HepG2 (cell line): ENCODE results near the gene IL22RA1. TPM values are rescaled to one million over a fixed set of nuclear protein-coding genes. Genes with fewer than 3 reads are reported as not detected.

Experiments used
- AHR ChIP-seq: IDR thresholded peaks from 2 replicates; pipeline ENCODE4 v1.6.1; 2018; ENCODE audit warnings: missing genetic modification reagents, missing compliant biosample characterization
- BCL6 ChIP-seq: IDR thresholded peaks from 2 replicates; pipeline ENCODE4 v1.6.1; 2016; ENCODE audit warnings: missing genetic modification reagents, missing compliant biosample characterization
- CEBPB ChIP-seq: IDR thresholded peaks from 2 replicates; pipeline ENCODE4 v1.6.1; 2011; ENCODE audit warnings: low read depth, low read length, improper control_type of control experiment, borderline replicate concordance
- DMAP1 ChIP-seq: IDR thresholded peaks from 2 replicates; pipeline ENCODE4 v1.6.1; 2016
- FLYWCH1 ChIP-seq: sonication (generic); formaldehyde crosslinking; IDR thresholded peaks from 2 replicates; pipeline ENCODE4 v1.8.1; 2023; ENCODE audit warnings: mild to moderate bottlenecking, missing genetic modification reagents
- JUN ChIP-seq: sonication (generic); formaldehyde crosslinking; IDR thresholded peaks from 2 replicates; pipeline ENCODE4 v1.4.0; 2020; ENCODE audit warnings: mild to moderate bottlenecking, missing genetic modification reagents
- KDM4B ChIP-seq: sonication (generic); formaldehyde crosslinking; IDR thresholded peaks from 2 replicates; pipeline ENCODE4 v1.4.0; 2020; ENCODE audit warnings: missing genetic modification reagents
- MAZ ChIP-seq, 2 experiments: sonication (generic) in 1 of 2; formaldehyde crosslinking in 1 of 2; IDR thresholded peaks; 2 replicates each; pipeline versions ENCODE4 v1.5.0 to v1.6.1; 2012 to 2020; ENCODE audit warnings: low read depth in 2 of 2, mild to moderate bottlenecking in 2 of 2, borderline replicate concordance in 1 of 2, improper control_type of control experiment in 1 of 2, low read length in 1 of 2, missing genetic modification reagents in 1 of 2, moderate library complexity in 1 of 2
- MXI1 ChIP-seq: IDR thresholded peaks from 3 replicates; pipeline ENCODE4 v1.6.1; 2012; ENCODE audit warnings: low read depth, low read length, inconsistent platforms, borderline replicate concordance
- NCOR1 ChIP-seq: fragments of 200-600 bp; sonication (generic); IDR thresholded peaks from 2 replicates; pipeline ENCODE4 v1.7.0; 2017; ENCODE audit warnings: antibody characterized with exemption, low read length, borderline replicate concordance
- NPAS2 ChIP-seq: sonication (generic); formaldehyde crosslinking; IDR thresholded peaks from 2 replicates; pipeline ENCODE4 v1.8.0; 2022; ENCODE audit warnings: mild to moderate bottlenecking, missing genetic modification reagents, borderline replicate concordance
- PHF21A ChIP-seq: sonication (generic); formaldehyde crosslinking; IDR thresholded peaks from 2 replicates; pipeline ENCODE4 v1.5.0; 2020; ENCODE audit warnings: mild to moderate bottlenecking, missing genetic modification reagents
- PITX1 ChIP-seq: sonication (generic); formaldehyde crosslinking; IDR thresholded peaks from 2 replicates; pipeline ENCODE4 v1.5.1; 2020; ENCODE audit warnings: mild to moderate bottlenecking, missing genetic modification reagents
- POLR2AphosphoS2 ChIP-seq: IDR thresholded peaks from 2 replicates; pipeline ENCODE4 v1.6.1; 2011; ENCODE audit warnings: low read depth, low read length, improper control_type of control experiment
- RELA ChIP-seq: sonication (generic); formaldehyde crosslinking; IDR thresholded peaks from 2 replicates; pipeline ENCODE4 v1.4.0; 2020; ENCODE audit warnings: missing genetic modification reagents
- TRIM24 ChIP-seq: sonication (generic); formaldehyde crosslinking; IDR thresholded peaks from 2 replicates; pipeline ENCODE4 v1.8.0; 2022; ENCODE audit warnings: mild to moderate bottlenecking, missing genetic modification reagents
- ZNF446 ChIP-seq: sonication (generic); formaldehyde crosslinking; IDR thresholded peaks from 2 replicates; pipeline ENCODE4 v1.5.0; 2020; ENCODE audit warnings: mild to moderate bottlenecking, missing genetic modification reagents
- ZNF703 ChIP-seq: sonication (generic); formaldehyde crosslinking; IDR thresholded peaks from 2 replicates; pipeline ENCODE4 v1.5.1; 2020; ENCODE audit warnings: missing genetic modification reagents, mild to moderate bottlenecking, moderate library complexity, borderline replicate concordance
- ZNF709 ChIP-seq: sonication (generic); formaldehyde crosslinking; IDR thresholded peaks from 2 replicates; pipeline ENCODE4 v1.5.0; 2020; ENCODE audit warnings: mild to moderate bottlenecking, missing genetic modification reagents
- ZNF746 ChIP-seq: sonication (generic); formaldehyde crosslinking; IDR thresholded peaks from 2 replicates; pipeline ENCODE4 v1.8.0; 2022; ENCODE audit warnings: mild to moderate bottlenecking, missing genetic modification reagents
- ZSCAN22 ChIP-seq: sonication (generic); formaldehyde crosslinking; IDR thresholded peaks from 2 replicates; pipeline ENCODE4 v1.4.0; 2020; ENCODE audit warnings: mild to moderate bottlenecking, missing genetic modification reagents
- polyA plus RNA-seq, 8 experiments: library from polyadenylated mRNA; depleted of rRNA in 3 of 8; stranded (reverse) in 7 of 8; unstranded in 1 of 8; fragments of >200 nt; fragmentation: Illumina TruSeq in 4 of 8; extraction: Trizol in 4 of 8; gene quantifications; 2 replicates each; pipeline versions ENCODE4 v1.2.1 to v1.2.3, GENCODE V29; 2011 to 2016; ENCODE audit warnings: low read depth in 4 of 8, missing spikeins in 1 of 8, mixed read lengths in 1 of 8; ENCODE audit not compliant: insufficient read depth in 1 of 8
- total RNA-seq, 5 experiments: library from RNA; depleted of rRNA; stranded (reverse); fragments of >200 nt; fragmentation: Illumina TruSeq; extraction: Trizol; gene quantifications; 2 replicates each; pipeline ENCODE4 v1.2.3, GENCODE V29; 2016; ENCODE audit warnings: low read depth in 1 of 5
- TF ChIP-seq, protein P1 (sequence below): sonication (generic); formaldehyde crosslinking; IDR thresholded peaks from 2 replicates; pipeline ENCODE4 v1.9.0; 2021; ENCODE audit warnings: missing genetic modification reagents, mild to moderate bottlenecking, borderline replicate concordance
- TF ChIP-seq, protein P2 (sequence below): sonication (generic); formaldehyde crosslinking; IDR thresholded peaks from 2 replicates; pipeline ENCODE4 v1.4.0; 2020; ENCODE audit warnings: low read depth, mild to moderate bottlenecking, missing genetic modification reagents
- TF ChIP-seq, protein P3 (sequence below), 2 experiments: sonication (generic) in 1 of 2; formaldehyde crosslinking in 1 of 2; IDR thresholded peaks; 2 replicates each; pipeline versions ENCODE4 v1.4.0 to v1.6.1; 2018 to 2020; ENCODE audit warnings: missing genetic modification reagents in 2 of 2, borderline replicate concordance in 1 of 2, low read depth in 1 of 2, mild to moderate bottlenecking in 1 of 2, missing biosample characterization in 1 of 2

The IL22RA1 gene
- total and polyA plus RNA-seq, 2 of the 13 experiments (the other 11 are each of a cell fraction or from before 2014, with no cell fraction given) = 4.4 to 10.2 TPM

DNA sequence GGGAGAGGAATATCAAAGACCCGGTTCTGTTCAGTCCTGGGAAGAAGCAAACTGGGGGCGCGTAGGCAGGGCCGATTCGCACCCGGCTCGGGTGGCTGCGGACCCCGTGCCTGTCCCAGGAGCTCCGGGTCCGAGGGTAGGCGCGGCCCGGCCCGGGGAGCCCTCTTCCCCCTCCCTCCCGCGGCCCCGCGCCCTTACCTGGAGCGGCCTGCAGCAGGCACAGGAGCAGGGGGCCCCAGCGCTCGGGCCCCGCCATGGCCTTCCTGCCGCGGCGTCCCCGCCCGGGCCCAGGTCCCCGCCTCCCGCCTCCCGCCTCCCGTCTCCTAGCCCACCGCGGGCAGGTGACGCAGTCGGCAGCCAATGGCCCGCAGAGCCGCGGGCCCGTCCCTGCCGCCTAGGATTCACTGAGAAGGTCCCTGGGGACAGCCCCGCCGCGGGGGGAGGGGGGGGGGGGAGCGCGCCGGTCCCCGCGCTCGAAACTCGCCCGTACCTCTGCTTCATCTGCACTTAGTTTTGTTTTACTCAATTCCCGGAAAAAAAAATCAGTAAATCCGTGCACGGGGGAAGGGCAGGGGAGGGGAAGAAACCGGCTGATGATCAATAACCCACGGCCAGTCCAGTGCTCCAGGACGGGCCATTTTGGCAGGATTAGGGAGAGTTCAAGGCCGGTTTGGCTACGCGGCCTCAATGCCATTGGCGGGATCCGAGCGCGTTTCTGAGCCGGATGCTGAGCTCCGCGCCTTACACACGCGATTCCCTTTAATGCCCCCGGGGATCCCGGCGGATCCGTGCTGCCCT, 44.3 kb upstream of the IL22RA1 start, which contains the start of gene IFNLR1 (continued):
- TF ChIP-seq, protein P1, sequence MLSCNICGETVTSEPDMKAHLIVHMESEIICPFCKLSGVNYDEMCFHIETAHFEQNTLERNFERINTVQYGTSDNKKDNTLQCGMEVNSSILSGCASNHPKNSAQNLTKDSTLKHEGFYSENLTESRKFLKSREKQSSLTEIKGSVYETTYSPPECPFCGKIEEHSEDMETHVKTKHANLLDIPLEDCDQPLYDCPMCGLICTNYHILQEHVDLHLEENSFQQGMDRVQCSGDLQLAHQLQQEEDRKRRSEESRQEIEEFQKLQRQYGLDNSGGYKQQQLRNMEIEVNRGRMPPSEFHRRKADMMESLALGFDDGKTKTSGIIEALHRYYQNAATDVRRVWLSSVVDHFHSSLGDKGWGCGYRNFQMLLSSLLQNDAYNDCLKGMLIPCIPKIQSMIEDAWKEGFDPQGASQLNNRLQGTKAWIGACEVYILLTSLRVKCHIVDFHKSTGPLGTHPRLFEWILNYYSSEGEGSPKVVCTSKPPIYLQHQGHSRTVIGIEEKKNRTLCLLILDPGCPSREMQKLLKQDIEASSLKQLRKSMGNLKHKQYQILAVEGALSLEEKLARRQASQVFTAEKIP (CRISPR knock-in tag) = no peak
- TF ChIP-seq ZSCAN22 (CRISPR knock-in tag) (no peak), MXI1 (no peak), PHF21A (peak; percentile 69), ZNF746 (CRISPR knock-in tag) (no peak), KDM4B (CRISPR knock-in tag) (no peak), DMAP1 (CRISPR knock-in tag) (no peak), CEBPB (no peak), NCOR1 (no peak), BCL6 (CRISPR knock-in tag) (no peak), JUN (CRISPR knock-in tag) (no peak), FLYWCH1 (CRISPR knock-in tag) (no peak), TRIM24 (CRISPR knock-in tag) (no peak), NPAS2 (CRISPR knock-in tag) (no peak), AHR (CRISPR knock-in tag) (no peak), RELA (CRISPR knock-in tag) (no peak), POLR2AphosphoS2 (no peak), PITX1 (CRISPR knock-in tag) (peak; percentile 82; the same call in 1 of the 2 replicates), MAZ (IDR thresholded peaks at IDR 0.05; ENCODE audit: borderline replicate concordance, low read depth, low read length) (no peak; the same call in 1 of the 2 replicates), MAZ (CRISPR knock-in tag; IDR thresholded peaks at IDR 0.05; ENCODE audit: low read depth) (no peak), ZNF446 (CRISPR knock-in tag) (peak; percentile 32; the same call in 1 of the 2 replicates), ZNF703 (CRISPR knock-in tag) (no peak), ZNF709 (CRISPR knock-in tag) (no peak)
- TF ChIP-seq, protein P2, sequence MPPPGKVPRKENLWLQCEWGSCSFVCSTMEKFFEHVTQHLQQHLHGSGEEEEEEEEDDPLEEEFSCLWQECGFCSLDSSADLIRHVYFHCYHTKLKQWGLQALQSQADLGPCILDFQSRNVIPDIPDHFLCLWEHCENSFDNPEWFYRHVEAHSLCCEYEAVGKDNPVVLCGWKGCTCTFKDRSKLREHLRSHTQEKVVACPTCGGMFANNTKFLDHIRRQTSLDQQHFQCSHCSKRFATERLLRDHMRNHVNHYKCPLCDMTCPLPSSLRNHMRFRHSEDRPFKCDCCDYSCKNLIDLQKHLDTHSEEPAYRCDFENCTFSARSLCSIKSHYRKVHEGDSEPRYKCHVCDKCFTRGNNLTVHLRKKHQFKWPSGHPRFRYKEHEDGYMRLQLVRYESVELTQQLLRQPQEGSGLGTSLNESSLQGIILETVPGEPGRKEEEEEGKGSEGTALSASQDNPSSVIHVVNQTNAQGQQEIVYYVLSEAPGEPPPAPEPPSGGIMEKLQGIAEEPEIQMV = no peak
- TF ChIP-seq, protein P3, sequence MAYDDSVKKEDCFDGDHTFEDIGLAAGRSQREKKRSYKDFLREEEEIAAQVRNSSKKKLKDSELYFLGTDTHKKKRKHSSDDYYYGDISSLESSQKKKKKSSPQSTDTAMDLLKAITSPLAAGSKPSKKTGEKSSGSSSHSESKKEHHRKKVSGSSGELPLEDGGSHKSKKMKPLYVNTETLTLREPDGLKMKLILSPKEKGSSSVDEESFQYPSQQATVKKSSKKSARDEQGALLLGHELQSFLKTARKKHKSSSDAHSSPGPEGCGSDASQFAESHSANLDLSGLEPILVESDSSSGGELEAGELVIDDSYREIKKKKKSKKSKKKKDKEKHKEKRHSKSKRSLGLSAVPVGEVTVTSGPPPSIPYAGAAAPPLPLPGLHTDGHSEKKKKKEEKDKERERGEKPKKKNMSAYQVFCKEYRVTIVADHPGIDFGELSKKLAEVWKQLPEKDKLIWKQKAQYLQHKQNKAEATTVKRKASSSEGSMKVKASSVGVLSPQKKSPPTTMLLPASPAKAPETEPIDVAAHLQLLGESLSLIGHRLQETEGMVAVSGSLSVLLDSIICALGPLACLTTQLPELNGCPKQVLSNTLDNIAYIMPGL (CRISPR knock-in tag; IDR thresholded peaks at IDR 0.05; ENCODE audit: borderline replicate concordance in 1 of 2, low read depth in 1 of 2) = peak in 1 of 2 experiments; percentile 35; a peak in 1 of 4 replicates
